GM18873 (cell line): ENCODE measurements around the gene RAPGEF5.

Experiments
- ATAC-seq: cut with Tn5 transposase; IDR thresholded peaks from one replicate; pipeline ENCODE4 v1.9.1; 2021; ENCODE audit warnings: mild to moderate bottlenecking, moderate library complexity, moderate number of reproducible peaks; ENCODE audit not compliant: unreplicated experiment, low FRiP score

Gene RAPGEF5

GRCh38 chr7:22380333-22380732 is 23.4 kb upstream of the RAPGEF5 start:
- no peak for ATAC-seq

- no peak for ATAC-seq
These were observed 21.4 kb upstream of the RAPGEF5 start for GRCh38 chr7:22378199-22378980.

GRCh38 chr7:22377703-22378102 is 20.7 kb upstream of the RAPGEF5 start:
- no peak for ATAC-seq

- ATAC-seq: no peak
These were observed 18.6 kb upstream of the RAPGEF5 start for GRCh38 chr7:22375359-22376048.

GRCh38 chr7:22373911-22374310 is 17.0 kb upstream of the RAPGEF5 start:
- ATAC-seq: no peak

- ATAC-seq: no peak
These were observed 16.4 kb upstream of the RAPGEF5 start for GRCh38 chr7:22373388-22373787.

- no peak for ATAC-seq
These were observed 15.9 kb upstream of the RAPGEF5 start for GRCh38 chr7:22372863-22373262.

GRCh38 chr7:22371878-22372277 is 14.9 kb upstream of the RAPGEF5 start:
- ATAC-seq: no peak

- no peak for ATAC-seq
These were observed 7.9 kb upstream of the RAPGEF5 start for GRCh38 chr7:22364900-22365299.

GRCh38 chr7:22363756-22364422 is 6.9 kb upstream of the RAPGEF5 start:
- no peak for ATAC-seq

- no peak for ATAC-seq
These were observed 4.8 kb upstream of the RAPGEF5 start for GRCh38 chr7:22361795-22362194.

- ATAC-seq: no peak
These were observed 4.4 kb upstream of the RAPGEF5 start for GRCh38 chr7:22361320-22361719.

GRCh38 chr7:22358820-22359697 is 2.1 kb upstream of the RAPGEF5 start:
- no peak for ATAC-seq

GRCh38 chr7:22357311-22358175 is 589 bp upstream of the RAPGEF5 start:
- no peak for ATAC-seq

- ATAC-seq: no peak
These were observed 803 bp downstream of the RAPGEF5 start for GRCh38 chr7:22356010-22356691.

GRCh38 chr7:22355620-22356009 is 1.3 kb downstream of the RAPGEF5 start:
- ATAC-seq: no peak

GRCh38 chr7:22354462-22354861 is 2.5 kb downstream of the RAPGEF5 start:
- ATAC-seq: no peak

- ATAC-seq: no peak
These were observed 4.1 kb downstream of the RAPGEF5 start for GRCh38 chr7:22352887-22353286.

GRCh38 chr7:22351878-22352277 is 5.1 kb downstream of the RAPGEF5 start:
- ATAC-seq: no peak
